H1 (cell line): ENCODE data around the gene CHRDL2. TPM values are rescaled to one million over a fixed set of nuclear protein-coding genes. Genes with fewer than 3 reads are reported as not detected.

Experiments
- CTCF ChIA-PET: fragments of 300-600 bp; sonication (Branson Sonifier 250); formaldehyde crosslinking; loops from one replicate; lab custom pipeline; 2021; ENCODE audit not compliant: partially characterized antibody; lab: Charles Lee
- POLR2A ChIA-PET: fragments of 300-600 bp; sonication (Branson Sonifier 250); formaldehyde crosslinking; loops from one replicate; lab custom pipeline; 2021; ENCODE audit warnings: inconsistent platforms; ENCODE audit not compliant: partially characterized antibody; lab: Charles Lee
- DNase-seq, 2 experiments: peaks; one replicate each; pipeline versions ENCODE4 v3.0.0 to v3.0.0-alpha.2; 2010 to 2022; ENCODE audit warnings: low spot score in 2 of 2, low read depth in 1 of 2, mixed read lengths in 1 of 2
- FAIRE-seq: peaks from 2 replicates; lab custom pipeline; 2011; peaks lifted over from hg19 to GRCh38; lab: Jason Lieb, UNC
- H2AFZ ChIP-seq: 2 replicates; pipeline ENCODE4 v1.8.1; 2012; ENCODE audit warnings: low read length, inconsistent platforms
- H2AK5ac ChIP-seq: 2 replicates; pipeline ENCODE4 v1.6.1; 2013; ENCODE audit warnings: low read depth, low read length
- H2BK120ac ChIP-seq: replicated peaks from 2 replicates; pipeline ENCODE3; 2013; ENCODE audit warnings: low read depth, low read length, inconsistent platforms
- H2BK12ac ChIP-seq: 2 replicates; pipeline ENCODE4 v1.6.1; 2013; ENCODE audit warnings: low read depth, low read length
- H2BK15ac ChIP-seq: 2 replicates; pipeline ENCODE4 v1.6.1; 2013; ENCODE audit warnings: low read length
- H2BK20ac ChIP-seq: 2 replicates; pipeline ENCODE4 v1.6.1; 2013; ENCODE audit warnings: low read length
- H2BK5ac ChIP-seq: 2 replicates; pipeline ENCODE4 v1.6.1; 2013; ENCODE audit warnings: low read depth, low read length
- H3K14ac ChIP-seq: 2 replicates; pipeline ENCODE4 v1.6.1; 2013; ENCODE audit warnings: inconsistent platforms; ENCODE audit not compliant: insufficient read length
- H3K18ac ChIP-seq: 2 replicates; pipeline ENCODE4 v1.6.1; 2013; ENCODE audit warnings: low read length; ENCODE audit errors: extremely low read depth
- H3K23ac ChIP-seq: 2 replicates; pipeline ENCODE4 v1.6.1; 2013; ENCODE audit warnings: inconsistent platforms; ENCODE audit not compliant: insufficient read length
- H3K23me2 ChIP-seq: 2 replicates; pipeline ENCODE4 v1.6.1; 2013; ENCODE audit warnings: low read depth, low read length
- H3K27ac ChIP-seq: 2 replicates; pipeline ENCODE4 v1.6.1; 2011; ENCODE audit warnings: low read depth, low read length, inconsistent platforms
- H3K27me3 ChIP-seq, 4 experiments: replicated peaks in 1 of 4; 1 replicate in 1 of 4; 2 replicates in 3 of 4; pipeline versions ENCODE4 v1.6.1 to v1.8.1; 2011 to 2013; ENCODE audit warnings: low read length in 3 of 4, mild to moderate bottlenecking in 3 of 4, inconsistent platforms in 2 of 4, mixed read lengths in 2 of 4, moderate library complexity in 1 of 4; ENCODE audit not compliant: control insufficient read depth in 3 of 4, insufficient read depth in 3 of 4; ENCODE audit errors: extremely low read depth in 1 of 4
- H3K36me3 ChIP-seq, 4 experiments: 2 replicates each; pipeline versions ENCODE4 v1.6.1 to v1.8.1; 2011 to 2013; ENCODE audit warnings: mild to moderate bottlenecking in 4 of 4, low read length in 3 of 4, moderate library complexity in 2 of 4, control low read depth in 1 of 4, inconsistent platforms in 1 of 4; ENCODE audit not compliant: insufficient read depth in 4 of 4, control insufficient read depth in 2 of 4
- H3K4ac ChIP-seq: replicated peaks from 2 replicates; pipeline ENCODE3; 2013; ENCODE audit warnings: low read length, low read depth, mixed read lengths, inconsistent platforms; ENCODE audit not compliant: insufficient read length
- H3K4me1 ChIP-seq, 4 experiments: replicated peaks in 1 of 4; 1 replicate in 1 of 4; 2 replicates in 3 of 4; pipeline versions ENCODE4 v1.6.1 to v1.8.1; 2011 to 2013; ENCODE audit warnings: low read length in 3 of 4, inconsistent platforms in 2 of 4, mixed read lengths in 1 of 4; ENCODE audit not compliant: insufficient read depth in 4 of 4, control insufficient read depth in 3 of 4
- H3K4me2 ChIP-seq, 2 experiments: 2 replicates each; pipeline versions ENCODE4 v1.6.1 to v1.8.1; 2011 to 2013; ENCODE audit warnings: low read depth in 2 of 2, low read length in 2 of 2, control low read depth in 1 of 2, inconsistent platforms in 1 of 2, mild to moderate bottlenecking in 1 of 2; ENCODE audit not compliant: insufficient read depth in 1 of 2
- H3K4me3 ChIP-seq, 4 experiments: fragments of 200-600, 300-600 bp in 1 of 4; sonication (generic), shearing (Covaris generic), sonication (Bioruptor Twin) in 1 of 4; 2 replicates each; pipeline versions ENCODE4 v1.5.1 to v1.8.1; 2011 to 2016; ENCODE audit warnings: low read length in 4 of 4, low read depth in 3 of 4, control low read depth in 2 of 4, inconsistent platforms in 2 of 4, mild to moderate bottlenecking in 2 of 4, mixed read lengths in 1 of 4, moderate library complexity in 1 of 4; ENCODE audit not compliant: insufficient read depth in 2 of 4; ENCODE audit errors: extremely low read depth in 1 of 4
- H3K56ac ChIP-seq: replicated peaks from 2 replicates; pipeline ENCODE3; 2013; ENCODE audit warnings: low read depth, mild to moderate bottlenecking, mixed read lengths, low read length, inconsistent platforms; ENCODE audit not compliant: insufficient read length
- H3K79me1 ChIP-seq: 2 replicates; pipeline ENCODE4 v1.6.1; 2013; ENCODE audit warnings: low read depth, low read length, control low read depth
- H3K79me2 ChIP-seq, 2 experiments: 2 replicates each; pipeline versions ENCODE4 v1.6.1 to v1.8.1; 2012 to 2013; ENCODE audit warnings: low read length in 2 of 2, mild to moderate bottlenecking in 2 of 2, inconsistent platforms in 1 of 2; ENCODE audit not compliant: insufficient read depth in 2 of 2, control insufficient read depth in 1 of 2
- H3K9ac ChIP-seq, 4 experiments: replicated peaks in 1 of 4; 1 replicate in 1 of 4; 2 replicates in 3 of 4; pipeline versions ENCODE4 v1.6.1 to v1.8.1; 2011 to 2013; ENCODE audit warnings: low read depth in 3 of 4, low read length in 3 of 4, control low read depth in 2 of 4, mild to moderate bottlenecking in 2 of 4, moderate library complexity in 2 of 4, inconsistent platforms in 1 of 4; ENCODE audit errors: extremely low read depth in 1 of 4
- H3K9me3 ChIP-seq, 2 experiments: 2 replicates each; pipeline versions ENCODE4 v1.6.1 to v1.8.1; 2012 to 2013; ENCODE audit warnings: mild to moderate bottlenecking in 2 of 2, moderate library complexity in 2 of 2, control low read depth in 1 of 2, inconsistent platforms in 1 of 2, low read depth in 1 of 2, low read length in 1 of 2, mixed read lengths in 1 of 2; ENCODE audit not compliant: insufficient read depth in 2 of 2
- H4K20me1 ChIP-seq, 2 experiments: replicated peaks in 1 of 2; 2 replicates each; pipeline versions ENCODE3 to v1.8.1; 2011 to 2013; ENCODE audit warnings: inconsistent platforms in 2 of 2, low read length in 2 of 2, mild to moderate bottlenecking in 1 of 2; ENCODE audit not compliant: insufficient read depth in 2 of 2, control insufficient read depth in 1 of 2
- H4K5ac ChIP-seq: 2 replicates; pipeline ENCODE4 v1.6.1; 2013; ENCODE audit warnings: low read length, low read depth, mixed read lengths, inconsistent platforms; ENCODE audit not compliant: insufficient read length
- H4K8ac ChIP-seq: 2 replicates; pipeline ENCODE4 v1.8.0; 2013; ENCODE audit warnings: mild to moderate bottlenecking, moderate library complexity, low read length, inconsistent platforms; ENCODE audit not compliant: insufficient read depth; ENCODE audit errors: extremely low read depth
- H4K91ac ChIP-seq: replicated peaks from 2 replicates; pipeline ENCODE3; 2013; ENCODE audit warnings: low read length, mixed read lengths, inconsistent platforms; ENCODE audit not compliant: insufficient read length
- CTBP2 ChIP-seq: IDR thresholded peaks from 2 replicates; pipeline ENCODE4 v1.7.0; 2011; ENCODE audit warnings: borderline replicate concordance, mild to moderate bottlenecking, moderate library complexity, mixed read lengths, low read length; ENCODE audit not compliant: insufficient read depth, insufficient read length
- HDAC2 ChIP-seq, 2 experiments: fragments of 300-600 bp in 1 of 2; sonication (generic) in 1 of 2; IDR thresholded peaks; 2 replicates each; pipeline ENCODE4 v1.6.1; 2011 to 2012; ENCODE audit warnings: low read depth in 2 of 2, low read length in 2 of 2, mild to moderate bottlenecking in 2 of 2, moderate library complexity in 2 of 2, borderline replicate concordance in 1 of 2, inconsistent platforms in 1 of 2
- KDM1A ChIP-seq: fragments of 200-600, 300-600 bp; sonication (generic); IDR thresholded peaks from 2 replicates; pipeline ENCODE4 v1.7.1; 2016; ENCODE audit warnings: mild to moderate bottlenecking, low read length, borderline replicate concordance
- NANOG ChIP-seq: IDR thresholded peaks from 2 replicates; pipeline ENCODE4 v1.6.1; 2011; ENCODE audit warnings: low read length, low read depth, mild to moderate bottlenecking, inconsistent platforms; ENCODE audit not compliant: insufficient read depth, poor library complexity, severe bottlenecking
- NRF1 ChIP-seq: IDR thresholded peaks from 2 replicates; pipeline ENCODE4 v1.6.1; 2011; ENCODE audit warnings: mild to moderate bottlenecking, low read depth, low read length, improper control_type of control experiment
- POLR2A ChIP-seq, 2 experiments: IDR thresholded peaks; 1 replicate in 1 of 2; 2 replicates in 1 of 2; pipeline ENCODE4 v1.6.1; 2011; ENCODE audit warnings: low read depth in 2 of 2, low read length in 2 of 2, mild to moderate bottlenecking in 2 of 2; ENCODE audit errors: control extremely low read depth in 1 of 2
- RBBP5 ChIP-seq: IDR thresholded peaks from 2 replicates; pipeline ENCODE4 v1.7.1; 2012; ENCODE audit warnings: low read depth, mild to moderate bottlenecking, inconsistent platforms, low read length, moderate library complexity, borderline replicate concordance
- RXRA ChIP-seq: IDR thresholded peaks from 2 replicates; pipeline ENCODE4 v1.6.1; 2011; ENCODE audit warnings: low read depth, mild to moderate bottlenecking, low read length, moderate library complexity; ENCODE audit not compliant: insufficient read depth
- SIRT6 ChIP-seq: IDR thresholded peaks from one replicate; pipeline ENCODE4 v1.7.1; 2012; ENCODE audit warnings: low read length, inconsistent platforms
- SUZ12 ChIP-seq: fragments of 200-600 bp; sonication (generic); IDR thresholded peaks from 2 replicates; pipeline ENCODE4 v1.6.1; 2012; ENCODE audit warnings: mild to moderate bottlenecking, inconsistent platforms, low read length, moderate library complexity, mixed read lengths
- TEAD4 ChIP-seq: IDR thresholded peaks from 2 replicates; pipeline ENCODE4 v1.6.1; 2012; ENCODE audit warnings: low read depth, low read length, inconsistent platforms, mixed read lengths
- polyA plus RNA-seq, 7 experiments: library from polyadenylated mRNA; depleted of rRNA in 3 of 7; stranded (reverse) in 5 of 7; unstranded in 2 of 7; fragments of >200 nt in 5 of 7; fragments of 200-250 nt in 2 of 7; gene quantifications; 1 replicate in 5 of 7; 2 replicates in 1 of 7; 4 replicates in 1 of 7; pipeline versions ENCODE4 v1.2.1 to v1.2.3, GENCODE V29; 2011 to 2013; ENCODE audit warnings: missing spikeins in 2 of 7, mixed read lengths in 2 of 7
- total RNA-seq: library from RNA; stranded (reverse); fragmentation: NEBNext Ultra II Directional; extraction: Animal tissue kit (Norgen Biotek cat#: 25700); gene quantifications from 2 replicates; pipeline ENCODE4 v1.2.1, GENCODE V29; 2021
- TF ChIP-seq, protein P1 (sequence below): IDR thresholded peaks from 2 replicates; pipeline ENCODE4 v1.6.1; 2011; ENCODE audit warnings: low read depth, mild to moderate bottlenecking, low read length; ENCODE audit not compliant: insufficient read depth
- TF ChIP-seq, protein P2 (sequence below): IDR thresholded peaks from 2 replicates; pipeline ENCODE4 v1.6.1; 2012; ENCODE audit warnings: inconsistent platforms

The CHRDL2 gene
- total and polyA plus RNA-seq, 2 of the 8 experiments (the other 6 are each of a cell fraction or from before 2014, with no cell fraction given), result 0.26 to 0.48 TPM

GRCh38 chr11:74776546-74776945 is 45.3 kb upstream of the CHRDL2 start:
- no peak overlapping the region for H4K5ac ChIP-seq
- H2BK5ac ChIP-seq, result no peak overlapping the region
- H3K23me2 ChIP-seq, result no peaks in the 10 kb centered on the region; the same call in 1 of the 2 replicates
- H3K23ac ChIP-seq, result no peak overlapping the region
- no peak overlapping the region for H3K4ac ChIP-seq
- H2AK5ac ChIP-seq, result no peak overlapping the region
- no peak overlapping the region for H2BK120ac ChIP-seq
- H2BK15ac ChIP-seq, result no peak overlapping the region
- no peaks in the 10 kb centered on the region for H3K27me3 ChIP-seq
- ChIA-PET CTCF (interaction anchor here (0.6 kb wide), 1 partner anchor 133 kb away, joined by 3 read pairs; no protein-coding TSS in a partner anchor), POLR2A (no interaction called here)
- no peak overlapping the region for H4K8ac ChIP-seq
- peaks cover 0 to 4% (median 0%) of the 10 kb centered on the region in 4 experiments; a peak in 2 of 7 replicates for H3K4me1 ChIP-seq
- no peak overlapping the region for H3K9ac ChIP-seq
- H4K91ac ChIP-seq, result no peak overlapping the region
- peaks cover 7% of the 10 kb centered on the region; the same call in 1 of the 2 replicates for H3K79me1 ChIP-seq
- no peaks in the 10 kb centered on the region for H4K20me1 ChIP-seq
- no peak overlapping the region for H3K14ac ChIP-seq
- H3K4me3 ChIP-seq, result no peak overlapping the region
- H3K9me3 ChIP-seq, result no peaks in the 10 kb centered on the region
- no peak overlapping the region for H2BK12ac ChIP-seq
- H3K79me2 ChIP-seq, result peaks cover 0 to 50% of the 10 kb centered on the region in 2 experiments; a peak in 2 of 4 replicates
- DNase-seq, result no peak
- H2BK20ac ChIP-seq, result no peak overlapping the region
- H2AFZ ChIP-seq, result no peak overlapping the region
- no peak overlapping the region for H3K18ac ChIP-seq
- no peak for FAIRE-seq
- no peak overlapping the region for H3K56ac ChIP-seq
- no peaks in the 10 kb centered on the region for H3K36me3 ChIP-seq
- H3K4me2 ChIP-seq, result no peak overlapping the region
- no peak overlapping the region for H3K27ac ChIP-seq
- TF ChIP-seq NANOG, result no peak
- TF ChIP-seq SUZ12, result no peak
- no peak for TF ChIP-seq NRF1
- TF ChIP-seq HDAC2 (IDR thresholded peaks at IDR 0.05; ENCODE audit: borderline replicate concordance in 1 of 2, low read depth in 2 of 2, low read length in 2 of 2), result no peak
- no peak for TF ChIP-seq SIRT6
- TF ChIP-seq, protein P1, sequence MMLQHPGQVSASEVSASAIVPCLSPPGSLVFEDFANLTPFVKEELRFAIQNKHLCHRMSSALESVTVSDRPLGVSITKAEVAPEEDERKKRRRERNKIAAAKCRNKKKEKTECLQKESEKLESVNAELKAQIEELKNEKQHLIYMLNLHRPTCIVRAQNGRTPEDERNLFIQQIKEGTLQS, result no peak
- TF ChIP-seq KDM1A, result no peak
- no peak for TF ChIP-seq CTBP2
- TF ChIP-seq RXRA, result no peak
- TF ChIP-seq RBBP5, result no peak
- no peak for TF ChIP-seq TEAD4
- TF ChIP-seq POLR2A (IDR thresholded peaks at IDR 0.05; ENCODE audit: control extremely low read depth in 1 of 2, low read depth in 2 of 2, low read length in 2 of 2), result no peak
- TF ChIP-seq, protein P2, sequence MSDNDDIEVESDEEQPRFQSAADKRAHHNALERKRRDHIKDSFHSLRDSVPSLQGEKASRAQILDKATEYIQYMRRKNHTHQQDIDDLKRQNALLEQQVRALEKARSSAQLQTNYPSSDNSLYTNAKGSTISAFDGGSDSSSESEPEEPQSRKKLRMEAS, result no peak
